Esophagus muscularis mucosa (tissue), 4 donors: ENCODE measurements around the gene PLPPR3.

Experiments
- CTCF ChIP-seq, 3 experiments: fragments of 200-600 bp in 2 of 3; fragments of 450-650 bp in 1 of 3; sonication (generic) in 2 of 3; IDR thresholded peaks; one replicate each; pipeline ENCODE4 v1.5.1; 2017 to 2019; ENCODE audit warnings: antibody characterized with exemption in 3 of 3, mild to moderate bottlenecking in 2 of 3, moderate library complexity in 1 of 3
- EP300 ChIP-seq: sonication (generic); formaldehyde crosslinking; IDR thresholded peaks from one replicate; pipeline ENCODE4 v1.6.1; 2017; ENCODE audit warnings: antibody characterized with exemption
- POLR2A ChIP-seq: fragments of 450-650 bp; IDR thresholded peaks from one replicate; pipeline ENCODE4 v1.6.1; 2017; ENCODE audit warnings: antibody characterized with exemption, moderate library complexity, mild to moderate bottlenecking, low read depth
- POLR2AphosphoS5 ChIP-seq, 2 donors: sonication (generic); formaldehyde crosslinking; IDR thresholded peaks; one replicate each; pipeline ENCODE4 v1.6.1; 2017; ENCODE audit warnings: antibody characterized with exemption in 2 of 2

GRCh38 chr19:867855-868457 lies 46.2 kb upstream of the PLPPR3 start:
- no peak for TF ChIP-seq EP300
- TF ChIP-seq CTCF (IDR thresholded peaks at IDR 0.05) = no peak
- no peak for TF ChIP-seq POLR2A
- TF ChIP-seq POLR2AphosphoS5 (IDR thresholded peaks at IDR 0.05) = no peak
